Measurements from ENCODE around the gene RASL12. TPM values are rescaled to one million over a fixed set of nuclear protein-coding genes. Genes with fewer than 3 reads are reported as not detected.
"Not testable (repeated sequence)": the region's sequence is repeated elsewhere in the genome, so short reads cannot be mapped to it uniquely, and the experiment has no call there.

Gene RASL12
- total RNA-seq, 1 donor from 2014 or later: 1.5 TPM

DNA sequence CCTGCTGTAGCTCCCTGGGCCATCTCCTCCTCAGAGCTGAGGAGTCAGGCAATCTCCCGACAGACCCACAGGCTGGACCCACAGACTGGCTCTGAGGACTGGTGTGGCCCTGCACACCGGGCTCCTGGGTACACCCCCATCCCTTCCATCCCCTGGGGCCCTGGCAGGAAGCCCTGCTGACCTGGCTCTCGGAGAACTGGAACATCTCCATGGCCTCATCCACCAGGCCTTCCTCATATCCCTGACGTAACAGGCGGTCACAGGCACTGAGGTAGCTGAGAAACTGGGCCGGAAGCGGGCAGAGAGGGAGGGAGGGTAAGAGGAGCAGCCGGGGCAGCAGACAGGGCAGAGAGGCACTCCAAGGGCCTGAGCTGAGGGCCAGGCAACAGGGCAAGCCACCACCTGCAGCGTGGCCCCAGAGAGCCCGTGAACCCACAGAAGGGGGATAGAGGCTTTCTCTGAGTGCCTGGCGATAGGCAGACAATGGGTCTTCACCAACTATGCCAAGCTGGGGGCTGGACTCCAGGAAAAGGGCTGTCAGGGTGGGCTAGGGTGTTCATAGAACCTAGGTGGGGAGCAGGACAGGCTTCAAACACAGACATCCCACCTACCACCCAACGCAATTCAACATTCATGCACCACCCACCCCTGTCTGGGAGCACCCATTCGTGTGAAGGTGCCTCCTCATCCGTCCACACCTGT, 26.7 kb upstream of the RASL12 start:
- DNase-seq (ENCODE audit: low read depth, low spot score): no peak
- H3K4me3 Mint-ChIP-seq: no peak overlapping the region
- TF ChIP-seq, protein P1, sequence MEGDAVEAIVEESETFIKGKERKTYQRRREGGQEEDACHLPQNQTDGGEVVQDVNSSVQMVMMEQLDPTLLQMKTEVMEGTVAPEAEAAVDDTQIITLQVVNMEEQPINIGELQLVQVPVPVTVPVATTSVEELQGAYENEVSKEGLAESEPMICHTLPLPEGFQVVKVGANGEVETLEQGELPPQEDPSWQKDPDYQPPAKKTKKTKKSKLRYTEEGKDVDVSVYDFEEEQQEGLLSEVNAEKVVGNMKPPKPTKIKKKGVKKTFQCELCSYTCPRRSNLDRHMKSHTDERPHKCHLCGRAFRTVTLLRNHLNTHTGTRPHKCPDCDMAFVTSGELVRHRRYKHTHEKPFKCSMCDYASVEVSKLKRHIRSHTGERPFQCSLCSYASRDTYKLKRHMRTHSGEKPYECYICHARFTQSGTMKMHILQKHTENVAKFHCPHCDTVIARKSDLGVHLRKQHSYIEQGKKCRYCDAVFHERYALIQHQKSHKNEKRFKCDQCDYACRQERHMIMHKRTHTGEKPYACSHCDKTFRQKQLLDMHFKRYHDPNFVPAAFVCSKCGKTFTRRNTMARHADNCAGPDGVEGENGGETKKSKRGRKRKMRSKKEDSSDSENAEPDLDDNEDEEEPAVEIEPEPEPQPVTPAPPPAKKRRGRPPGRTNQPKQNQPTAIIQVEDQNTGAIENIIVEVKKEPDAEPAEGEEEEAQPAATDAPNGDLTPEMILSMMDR (conservative IDR thresholded peaks at IDR 0.05): no peak
- peaks cover 11% of the 10 kb centered on the region for H3K36me3 Mint-ChIP-seq (ENCODE audit: low read depth)
- H3K27ac Mint-ChIP-seq (ENCODE audit: unreplicated experiment): peak overlapping the region; percentile 80
- H3K4me1 Mint-ChIP-seq: peaks cover 4% of the 10 kb centered on the region
- H3K27me3 Mint-ChIP-seq (ENCODE audit: low read depth): no peaks in the 10 kb centered on the region
- no peaks in the 10 kb centered on the region for H3K9me3 Mint-ChIP-seq

DNA sequence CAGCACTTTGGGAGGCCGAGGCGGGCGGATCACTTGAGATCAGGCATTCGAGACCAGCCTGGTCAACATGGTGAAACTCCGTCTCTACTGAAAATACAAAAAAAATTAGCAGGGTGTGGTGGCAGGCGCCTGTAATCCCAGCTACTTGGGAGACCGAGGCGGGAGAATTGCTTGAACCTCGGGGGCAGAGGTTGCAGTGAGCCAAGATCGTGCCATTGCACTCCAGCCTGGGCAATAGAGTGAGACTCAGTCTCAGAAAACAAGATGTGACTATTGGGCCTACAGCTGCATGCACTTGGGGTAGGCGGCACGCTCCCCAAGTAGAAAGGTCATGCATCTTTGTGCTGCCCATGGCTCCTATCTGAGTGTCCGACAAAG, 26.0 kb upstream of the RASL12 start:
- not testable (repeated sequence) for H3K27me3 Mint-ChIP-seq (ENCODE audit: low read depth); H3K36me3 Mint-ChIP-seq (ENCODE audit: low read depth); H3K4me1 Mint-ChIP-seq; H3K4me3 Mint-ChIP-seq; H3K9me3 Mint-ChIP-seq; DNase-seq (ENCODE audit: low read depth, low spot score)
- H3K27ac Mint-ChIP-seq (ENCODE audit: unreplicated experiment): peak overlapping the region; percentile 92

DNA sequence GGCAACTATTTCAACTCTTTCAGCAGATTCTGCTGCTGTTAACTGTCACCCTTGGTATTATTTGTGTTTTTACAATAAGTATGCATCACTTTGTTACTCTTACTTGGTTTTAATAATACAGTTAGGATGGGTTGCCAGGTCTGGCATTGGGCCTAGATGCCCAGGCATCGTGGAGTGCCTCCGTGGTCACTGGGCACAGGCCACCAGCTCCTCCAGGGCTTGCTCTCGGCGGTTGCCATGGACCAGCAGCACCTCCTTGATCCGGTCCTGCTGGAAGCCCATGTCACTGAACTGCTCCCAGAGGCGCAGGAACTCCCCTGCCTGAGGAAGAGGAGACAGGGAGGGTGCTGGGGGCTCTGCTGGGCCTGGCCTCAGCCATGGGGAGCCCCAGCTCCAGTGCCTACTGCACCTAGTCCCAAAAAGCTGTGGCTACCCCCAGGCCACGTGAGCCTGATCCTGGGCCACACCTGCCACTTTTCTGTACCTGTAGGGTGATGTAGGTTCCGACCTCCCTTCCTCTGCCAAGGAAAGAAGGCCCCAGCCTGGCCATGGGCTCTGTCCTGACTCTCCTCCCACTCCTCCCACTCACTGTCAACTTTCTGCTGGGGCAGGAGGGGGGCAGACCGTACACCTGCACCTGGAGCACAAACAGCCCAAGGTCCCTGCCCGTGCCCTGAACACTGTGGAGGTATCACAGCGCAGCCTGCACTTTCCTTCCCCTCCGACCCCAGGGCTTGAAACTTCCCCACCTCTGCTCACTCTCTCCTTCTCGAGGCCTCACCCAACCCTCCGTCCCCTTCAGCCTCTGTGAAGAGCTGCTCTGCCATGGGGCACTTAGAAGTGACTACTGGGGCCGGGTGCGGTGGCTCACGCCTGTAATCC, 25.4 kb upstream of the RASL12 start:
- H3K27me3 Mint-ChIP-seq (ENCODE audit: low read depth): no peaks in the 10 kb centered on the region
- DNase-seq (ENCODE audit: low read depth, low spot score): no peak
- H3K27ac Mint-ChIP-seq (ENCODE audit: unreplicated experiment): peak overlapping the region; percentile 92
- TF ChIP-seq, protein P1 (conservative IDR thresholded peaks at IDR 0.05): no peak
- H3K4me1 Mint-ChIP-seq: peaks cover 9% of the 10 kb centered on the region
- H3K9me3 Mint-ChIP-seq: no peaks in the 10 kb centered on the region
- peaks cover 2% of the 10 kb centered on the region for H3K36me3 Mint-ChIP-seq (ENCODE audit: low read depth)
- H3K4me3 Mint-ChIP-seq: no peak overlapping the region

DNA sequence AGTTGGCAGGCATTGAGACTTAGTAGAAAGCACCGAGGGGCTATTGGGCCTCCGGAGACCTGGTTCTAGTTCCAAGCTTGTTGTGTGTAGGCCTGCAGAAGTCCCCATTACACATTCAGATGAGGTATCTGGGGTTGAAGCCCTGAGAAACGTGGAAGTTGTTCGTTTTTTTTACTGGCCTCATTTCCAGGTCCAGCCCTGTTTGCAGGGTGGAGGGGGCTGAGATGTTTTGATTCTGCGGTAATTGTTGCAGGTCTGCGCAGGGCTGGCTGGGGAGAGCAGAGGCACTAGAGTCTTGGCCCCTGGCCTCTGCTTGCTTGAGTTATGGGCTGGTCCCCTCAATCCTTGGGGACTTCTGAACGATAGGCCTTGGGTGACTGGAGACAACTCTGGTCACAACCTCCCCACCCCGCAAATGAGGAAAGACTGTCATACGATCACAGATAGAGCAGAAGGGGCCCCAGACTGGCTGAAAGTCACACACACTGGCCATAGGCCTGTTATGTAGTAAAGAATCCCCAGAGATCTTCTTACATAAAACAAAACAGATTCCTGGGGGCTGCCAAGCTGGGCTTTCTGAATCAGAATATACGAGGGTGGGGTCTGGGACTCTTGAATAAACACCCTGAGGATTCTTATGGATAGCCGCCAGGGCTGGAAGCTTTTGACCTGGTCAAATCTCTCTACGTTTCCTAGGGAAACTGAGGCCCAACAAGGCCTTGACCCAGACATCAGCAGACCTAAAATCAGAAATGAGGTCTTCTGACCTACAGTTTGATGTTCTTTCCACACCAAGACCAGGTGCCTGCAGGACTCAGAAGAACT, 24.4 kb upstream of the RASL12 start:
- peaks cover 9% of the 10 kb centered on the region for H3K4me1 Mint-ChIP-seq
- TF ChIP-seq, protein P1 (conservative IDR thresholded peaks at IDR 0.05): no peak
- H3K4me3 Mint-ChIP-seq: no peak overlapping the region
- H3K27ac Mint-ChIP-seq (ENCODE audit: unreplicated experiment): no peak overlapping the region
- DNase-seq (ENCODE audit: low read depth, low spot score): no peak
- no peaks in the 10 kb centered on the region for H3K27me3 Mint-ChIP-seq (ENCODE audit: low read depth)
- no peaks in the 10 kb centered on the region for H3K36me3 Mint-ChIP-seq (ENCODE audit: low read depth)
- H3K9me3 Mint-ChIP-seq: no peaks in the 10 kb centered on the region

DNA sequence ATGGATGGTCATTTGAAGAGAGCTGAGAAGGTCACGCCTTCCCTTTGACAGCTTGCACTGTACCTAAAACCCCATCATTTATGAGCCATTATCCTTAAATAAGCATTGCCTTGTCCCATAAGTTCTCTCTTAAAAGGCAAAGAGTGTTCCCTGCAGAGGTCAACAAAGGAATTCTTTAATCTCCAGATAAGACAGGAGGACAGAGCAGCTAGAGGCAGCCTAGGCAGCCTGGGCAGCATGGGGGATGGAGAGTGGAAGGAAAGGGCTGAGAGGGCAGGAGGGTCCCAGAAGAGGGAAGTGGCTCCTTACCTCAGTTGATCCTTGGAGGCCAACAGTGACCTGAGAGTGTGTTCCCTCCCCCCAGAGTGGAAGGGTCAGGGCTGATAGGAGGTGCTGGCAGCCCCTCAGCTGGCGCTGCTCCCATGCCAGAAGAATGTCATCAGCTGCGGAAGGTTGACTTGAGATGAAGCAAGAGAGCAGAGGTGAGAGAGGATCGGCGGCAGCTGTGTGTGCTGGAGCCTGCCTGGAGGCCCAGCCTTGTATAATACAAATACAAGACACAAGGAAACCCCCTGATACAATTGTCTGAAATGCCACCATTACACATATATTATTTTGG, 21.5 kb upstream of the RASL12 start:
- Mint-ChIP-seq H3K4me1 (peaks cover 28% of the 10 kb centered on the region), H3K27ac (ENCODE audit: unreplicated experiment) (no peak overlapping the region), H3K4me3 (no peak overlapping the region), H3K36me3 (ENCODE audit: low read depth) (no peaks in the 10 kb centered on the region), H3K27me3 (ENCODE audit: low read depth) (peaks cover 9% of the 10 kb centered on the region), H3K9me3 (no peaks in the 10 kb centered on the region)
- DNase-seq (ENCODE audit: low read depth, low spot score): no peak
- TF ChIP-seq, protein P1 (conservative IDR thresholded peaks at IDR 0.05): no peak

Measured in neural crest cell (in vitro differentiated cells).